Measurements from ENCODE around the gene RASL11B. TPM values are rescaled to one million over a fixed set of nuclear protein-coding genes. Genes with fewer than 3 reads are reported as not detected.

Gene RASL11B
- polyA plus RNA-seq, 1 donor (not counting 4 experiments of a cell fraction or from before 2014, with no cell fraction given): 1.4 TPM

DNA sequence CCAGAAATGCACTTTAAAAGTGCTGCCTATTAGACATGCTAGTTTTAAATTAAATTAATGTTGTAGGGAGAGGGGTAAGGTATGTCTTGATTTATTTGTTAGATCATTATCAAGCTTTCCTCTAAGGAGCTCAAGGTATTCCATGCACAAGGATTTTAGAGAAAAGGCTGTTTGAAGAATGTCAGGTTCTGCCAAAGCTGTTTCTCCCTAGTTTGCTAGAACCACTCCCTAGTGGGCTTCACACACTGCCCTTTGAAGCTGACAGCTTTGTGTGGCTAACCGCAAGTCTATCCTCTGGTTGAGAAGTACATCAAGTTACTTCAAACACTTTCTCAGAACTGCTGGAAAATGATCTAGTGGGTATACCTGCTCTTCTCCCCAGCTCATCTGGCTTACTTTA, 32.3 kb downstream of the RASL11B start:
- FAIRE-seq (no peak), DNase-seq (ENCODE audit: low read depth, low spot score) (no peak)
- Histone ChIP-seq H2AFZ (ENCODE audit: control insufficient read depth, low read length) (no peak overlapping the region), H3K36me3 (ENCODE audit: control insufficient read depth in 2 of 2, extremely low read depth in 1 of 2, insufficient read depth in 2 of 2, low read length in 2 of 2) (no peaks in the 10 kb centered on the region), H3K79me2 (ENCODE audit: control insufficient read depth, insufficient read depth, low read length) (no peaks in the 10 kb centered on the region), H3K4me1 (ENCODE audit: control insufficient read depth, extremely low read depth, insufficient read depth, low read length) (peaks cover 9% of the 10 kb centered on the region), H3K27me3 (ENCODE audit: control insufficient read depth, extremely low read depth, insufficient read depth, low read length) (no peaks in the 10 kb centered on the region), H3K9ac (ENCODE audit: control insufficient read depth, extremely low read depth, insufficient read depth, low read length) (no peak overlapping the region), H3K4me2 (ENCODE audit: control insufficient read depth, extremely low read depth, insufficient read depth, low read depth, low read length) (no peak overlapping the region), H4K20me1 (ENCODE audit: control insufficient read depth, extremely low read depth, insufficient read depth, low read length) (no peaks in the 10 kb centered on the region), H3K9me1 (ENCODE audit: control insufficient read depth, extremely low read depth, insufficient read depth, low read length) (no peaks in the 10 kb centered on the region), H3K4me3 (ENCODE audit: control insufficient read depth in 2 of 3, extremely low read depth in 1 of 3, insufficient read depth in 2 of 3, low read depth in 1 of 3, low read length in 3 of 3) (no peak overlapping the region), H3K27ac (ENCODE audit: control insufficient read depth, insufficient read depth, low read length) (no peak overlapping the region), H3K9me3 (ENCODE audit: control insufficient read depth, low read depth, low read length) (no peaks in the 10 kb centered on the region)
- dilution Hi-C loops (cut with MboI; ENCODE audit: extremely low pct_ligation_motif_present, low sequenced_read_pairs): no loop called here
- TF ChIP-seq, protein P1, sequence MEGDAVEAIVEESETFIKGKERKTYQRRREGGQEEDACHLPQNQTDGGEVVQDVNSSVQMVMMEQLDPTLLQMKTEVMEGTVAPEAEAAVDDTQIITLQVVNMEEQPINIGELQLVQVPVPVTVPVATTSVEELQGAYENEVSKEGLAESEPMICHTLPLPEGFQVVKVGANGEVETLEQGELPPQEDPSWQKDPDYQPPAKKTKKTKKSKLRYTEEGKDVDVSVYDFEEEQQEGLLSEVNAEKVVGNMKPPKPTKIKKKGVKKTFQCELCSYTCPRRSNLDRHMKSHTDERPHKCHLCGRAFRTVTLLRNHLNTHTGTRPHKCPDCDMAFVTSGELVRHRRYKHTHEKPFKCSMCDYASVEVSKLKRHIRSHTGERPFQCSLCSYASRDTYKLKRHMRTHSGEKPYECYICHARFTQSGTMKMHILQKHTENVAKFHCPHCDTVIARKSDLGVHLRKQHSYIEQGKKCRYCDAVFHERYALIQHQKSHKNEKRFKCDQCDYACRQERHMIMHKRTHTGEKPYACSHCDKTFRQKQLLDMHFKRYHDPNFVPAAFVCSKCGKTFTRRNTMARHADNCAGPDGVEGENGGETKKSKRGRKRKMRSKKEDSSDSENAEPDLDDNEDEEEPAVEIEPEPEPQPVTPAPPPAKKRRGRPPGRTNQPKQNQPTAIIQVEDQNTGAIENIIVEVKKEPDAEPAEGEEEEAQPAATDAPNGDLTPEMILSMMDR (optimal IDR thresholded peaks at IDR 0.05 in 1 of 3, IDR thresholded peaks at IDR 0.05 in 1 of 3, conservative IDR thresholded peaks at IDR 0.05 in 1 of 3; ENCODE audit: extremely low read depth in 1 of 3, insufficient read depth in 2 of 3, low read length in 3 of 3): no peak
- no peak for TF ChIP-seq EZH2 (IDR thresholded peaks at IDR 0.05; ENCODE audit: low read length)

DNA sequence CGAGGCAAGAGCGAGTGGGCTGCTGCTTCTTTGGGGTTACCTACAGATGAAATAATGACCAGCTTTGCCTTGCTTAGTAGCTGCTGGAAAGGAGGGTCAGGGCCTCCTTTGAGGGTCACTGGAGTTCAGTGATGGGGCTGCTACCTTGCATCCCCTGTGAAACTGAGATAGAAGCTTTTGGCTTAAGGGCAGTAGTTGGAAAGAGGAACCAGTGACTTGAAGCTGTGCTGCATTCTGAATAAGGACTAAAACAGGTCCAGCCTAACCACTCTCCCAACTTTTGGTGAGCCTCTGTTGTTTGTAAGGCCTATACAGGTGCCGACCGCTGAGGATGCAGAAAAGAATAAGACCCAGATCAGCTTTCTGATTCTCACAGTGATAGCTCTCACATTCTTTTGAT, 41.2 kb downstream of the RASL11B start:
- Histone ChIP-seq H3K4me3 (ENCODE audit: control insufficient read depth in 2 of 3, extremely low read depth in 1 of 3, insufficient read depth in 2 of 3, low read depth in 1 of 3, low read length in 3 of 3) (no peak overlapping the region), H2AFZ (ENCODE audit: control insufficient read depth, low read length) (no peak overlapping the region), H3K9me1 (ENCODE audit: control insufficient read depth, extremely low read depth, insufficient read depth, low read length) (no peaks in the 10 kb centered on the region), H3K4me2 (ENCODE audit: control insufficient read depth, extremely low read depth, insufficient read depth, low read depth, low read length) (no peak overlapping the region), H3K9ac (ENCODE audit: control insufficient read depth, extremely low read depth, insufficient read depth, low read length) (no peak overlapping the region), H4K20me1 (ENCODE audit: control insufficient read depth, extremely low read depth, insufficient read depth, low read length) (no peaks in the 10 kb centered on the region), H3K9me3 (ENCODE audit: control insufficient read depth, low read depth, low read length) (no peaks in the 10 kb centered on the region), H3K79me2 (ENCODE audit: control insufficient read depth, insufficient read depth, low read length) (no peaks in the 10 kb centered on the region), H3K27me3 (ENCODE audit: control insufficient read depth, extremely low read depth, insufficient read depth, low read length) (no peaks in the 10 kb centered on the region), H3K4me1 (ENCODE audit: control insufficient read depth, extremely low read depth, insufficient read depth, low read length) (no peaks in the 10 kb centered on the region), H3K36me3 (ENCODE audit: control insufficient read depth in 2 of 2, extremely low read depth in 1 of 2, insufficient read depth in 2 of 2, low read length in 2 of 2) (no peaks in the 10 kb centered on the region), H3K27ac (ENCODE audit: control insufficient read depth, insufficient read depth, low read length) (no peak overlapping the region)
- DNase-seq (ENCODE audit: low read depth, low spot score) (no peak), FAIRE-seq (no peak)
- dilution Hi-C loops (cut with MboI; ENCODE audit: extremely low pct_ligation_motif_present, low sequenced_read_pairs): no loop called here
- no peak for TF ChIP-seq EZH2 (IDR thresholded peaks at IDR 0.05; ENCODE audit: low read length)
- TF ChIP-seq, protein P1 (optimal IDR thresholded peaks at IDR 0.05 in 1 of 3, IDR thresholded peaks at IDR 0.05 in 1 of 3, conservative IDR thresholded peaks at IDR 0.05 in 1 of 3; ENCODE audit: extremely low read depth in 1 of 3, insufficient read depth in 2 of 3, low read length in 3 of 3): no peak

Measured in keratinocyte (primary cell).